Kidney (tissue), 14 donors: Measurements from ENCODE around the gene IMMP2L. TPM values are rescaled to one million over a fixed set of nuclear protein-coding genes. Genes with fewer than 3 reads are reported as not detected.

Source experiments
- DNase-seq, 5 donors: peaks; one replicate each; pipeline ENCODE4 v3.0.0-alpha.2; 2013 to 2020
- FAIRE-seq: peaks from 2 replicates; lab custom pipeline; 2012; peaks lifted over from hg19 to GRCh38; lab: Jason Lieb, UNC
- H3K27ac ChIP-seq, 2 donors: one replicate each; pipeline ENCODE4 v1.7.0; 2013; ENCODE audit warnings: low read depth in 2 of 2, low read length in 2 of 2, inconsistent platforms in 1 of 2
- H3K27me3 ChIP-seq: one replicate; pipeline ENCODE4 v1.7.1; 2013; ENCODE audit warnings: low read length, inconsistent platforms; ENCODE audit not compliant: control insufficient read depth, insufficient read depth
- H3K36me3 ChIP-seq, 3 donors: one replicate each; pipeline versions ENCODE4 v1.7.0 to v1.7.1; 2013; ENCODE audit warnings: low read length in 3 of 3, control low read depth in 1 of 3, inconsistent platforms in 1 of 3; ENCODE audit not compliant: insufficient read depth in 3 of 3, control insufficient read depth in 2 of 3
- H3K4me1 ChIP-seq, 3 donors: one replicate each; pipeline versions ENCODE4 v1.7.0 to v1.7.1; 2013; ENCODE audit warnings: low read length in 3 of 3, inconsistent platforms in 1 of 3, low read depth in 1 of 3; ENCODE audit not compliant: control insufficient read depth in 2 of 3, insufficient read depth in 2 of 3
- H3K4me3 ChIP-seq, 3 donors: one replicate each; pipeline versions ENCODE4 v1.7.0 to v1.8.1; 2013; ENCODE audit warnings: low read length in 3 of 3, control low read depth in 1 of 3, inconsistent platforms in 1 of 3
- H3K9ac ChIP-seq, 3 donors: one replicate each; pipeline versions ENCODE4 v1.7.0 to v1.7.1; 2013; ENCODE audit warnings: low read length in 3 of 3, control low read depth in 1 of 3, inconsistent platforms in 1 of 3
- H3K9me3 ChIP-seq, 3 donors: one replicate each; pipeline versions ENCODE4 v1.7.0 to v1.7.1; 2013; ENCODE audit warnings: low read length in 3 of 3, control low read depth in 1 of 3, inconsistent platforms in 1 of 3; ENCODE audit not compliant: control insufficient read depth in 2 of 3, insufficient read depth in 1 of 3
- intact Hi-C: fragments of 100-400 bp; cut with DNase I; formaldehyde crosslinking; loops from one replicate; pipeline ENCODE4 v1.11.1; 2022
- polyA plus RNA-seq: library from polyadenylated mRNA; stranded (reverse); fragments of 350-450 nt; fragmentation: Illumina TruSeq; extraction: RNeasy Lipid Tissue Mini Kit (QIAGEN cat#74804); gene quantifications from one replicate; pipeline ENCODE4 v1.2.3, GENCODE V29; 2014; ENCODE audit warnings: low read depth, low replicate concordance; ENCODE audit not compliant: insufficient read depth
- total RNA-seq: library from RNA; stranded (reverse); fragmentation: NEBNext Ultra II Directional; extraction: Animal tissue kit (Norgen Biotek cat#: 25700); gene quantifications from one replicate; pipeline ENCODE4 v1.2.1, GENCODE V29; 2021
- TF ChIP-seq, protein P1 (sequence below): IDR thresholded peaks from 3 replicates; pipeline ENCODE4 v1.5.1; 2012; ENCODE audit warnings: mild to moderate bottlenecking, moderate library complexity, borderline replicate concordance; ENCODE audit not compliant: insufficient read depth; ENCODE audit errors: extremely low read depth
- donor health status: control.
- donor health status: control.
- donor health status: control.
- donor health status: control.
- donor health status: control.
- donor health status: DM: yes; HTN: yes; CAD: no.
- donor health status: Normal renal cell carcinoma (clear cell type).

Gene IMMP2L
- total and polyA plus RNA-seq, 2 donors from 2014 or later: 46.4 to 52.1 TPM

DNA sequence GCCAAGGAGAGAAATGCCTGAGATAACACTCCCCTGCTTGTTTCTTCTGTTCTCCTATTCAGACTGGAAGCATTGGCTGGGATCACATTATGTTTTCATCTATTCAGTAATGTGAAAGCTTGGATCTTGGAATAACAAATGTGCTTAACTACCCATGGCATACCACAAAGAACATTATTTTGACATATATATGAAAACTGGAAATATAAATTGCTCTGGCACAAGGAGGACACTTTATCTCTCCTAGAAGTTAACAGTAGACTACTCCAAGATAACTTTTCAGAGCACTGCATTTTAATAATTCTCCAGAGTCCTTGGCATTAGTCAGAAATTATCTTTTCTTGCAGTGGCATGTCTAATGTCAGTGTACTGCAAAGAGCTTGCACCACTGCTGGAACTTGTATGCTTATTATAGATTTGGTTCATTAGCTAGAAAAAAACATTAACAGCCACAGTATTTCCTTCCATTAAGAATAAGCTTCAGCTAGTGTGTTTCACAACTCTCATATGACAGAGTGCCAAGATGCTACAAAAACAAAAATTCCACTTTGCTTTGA lies 640.6 kb downstream of the IMMP2L start:
- H3K36me3 ChIP-seq: no peaks in the 10 kb centered on the region
- DNase-seq (no peak), FAIRE-seq (no peak)
- H3K27me3 ChIP-seq: no peaks in the 10 kb centered on the region
- H3K4me3 ChIP-seq: no peak overlapping the region
- no peaks in the 10 kb centered on the region for H3K9me3 ChIP-seq
- H3K4me1 ChIP-seq: no peaks in the 10 kb centered on the region
- intact Hi-C loops: no loop called here
- no peak overlapping the region for H3K9ac ChIP-seq
- TF ChIP-seq, protein P1, sequence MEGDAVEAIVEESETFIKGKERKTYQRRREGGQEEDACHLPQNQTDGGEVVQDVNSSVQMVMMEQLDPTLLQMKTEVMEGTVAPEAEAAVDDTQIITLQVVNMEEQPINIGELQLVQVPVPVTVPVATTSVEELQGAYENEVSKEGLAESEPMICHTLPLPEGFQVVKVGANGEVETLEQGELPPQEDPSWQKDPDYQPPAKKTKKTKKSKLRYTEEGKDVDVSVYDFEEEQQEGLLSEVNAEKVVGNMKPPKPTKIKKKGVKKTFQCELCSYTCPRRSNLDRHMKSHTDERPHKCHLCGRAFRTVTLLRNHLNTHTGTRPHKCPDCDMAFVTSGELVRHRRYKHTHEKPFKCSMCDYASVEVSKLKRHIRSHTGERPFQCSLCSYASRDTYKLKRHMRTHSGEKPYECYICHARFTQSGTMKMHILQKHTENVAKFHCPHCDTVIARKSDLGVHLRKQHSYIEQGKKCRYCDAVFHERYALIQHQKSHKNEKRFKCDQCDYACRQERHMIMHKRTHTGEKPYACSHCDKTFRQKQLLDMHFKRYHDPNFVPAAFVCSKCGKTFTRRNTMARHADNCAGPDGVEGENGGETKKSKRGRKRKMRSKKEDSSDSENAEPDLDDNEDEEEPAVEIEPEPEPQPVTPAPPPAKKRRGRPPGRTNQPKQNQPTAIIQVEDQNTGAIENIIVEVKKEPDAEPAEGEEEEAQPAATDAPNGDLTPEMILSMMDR: no peak
- H3K27ac ChIP-seq: no peak overlapping the region

DNA sequence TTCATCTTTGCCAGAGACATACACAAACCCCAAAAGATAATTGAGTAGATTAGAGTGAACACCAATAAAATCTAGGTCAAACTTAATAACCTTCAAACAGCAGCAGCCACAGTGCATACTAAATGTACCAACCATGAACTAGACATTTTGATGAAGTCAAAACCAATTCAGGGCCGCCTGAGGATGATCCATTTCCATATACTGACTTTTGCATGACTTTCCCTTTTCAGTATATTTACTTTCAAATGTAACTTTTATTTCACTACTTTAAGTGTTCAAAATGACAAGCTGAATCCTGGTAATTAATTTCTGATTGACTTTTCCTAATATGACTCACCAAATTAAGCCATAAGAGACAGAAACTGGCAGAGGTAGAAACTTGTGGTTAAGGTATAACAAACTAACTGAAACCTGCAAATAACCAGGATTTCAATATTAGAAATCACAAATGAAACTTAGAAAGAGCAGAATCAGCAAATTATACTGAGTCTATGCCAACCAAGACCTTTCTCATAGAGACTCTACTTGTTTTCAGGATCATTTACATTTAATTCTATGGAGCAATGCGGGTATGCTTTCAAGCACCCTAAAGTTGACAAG lies 643.2 kb downstream of the IMMP2L start:
- Histone ChIP-seq H3K4me1 (no peaks in the 10 kb centered on the region), H3K36me3 (no peaks in the 10 kb centered on the region), H3K4me3 (no peak overlapping the region), H3K27me3 (no peaks in the 10 kb centered on the region), H3K27ac (no peak overlapping the region), H3K9ac (no peak overlapping the region), H3K9me3 (no peaks in the 10 kb centered on the region)
- DNase-seq (no peak), FAIRE-seq (no peak)
- intact Hi-C loops: no loop called here
- TF ChIP-seq, protein P1: no peak

DNA sequence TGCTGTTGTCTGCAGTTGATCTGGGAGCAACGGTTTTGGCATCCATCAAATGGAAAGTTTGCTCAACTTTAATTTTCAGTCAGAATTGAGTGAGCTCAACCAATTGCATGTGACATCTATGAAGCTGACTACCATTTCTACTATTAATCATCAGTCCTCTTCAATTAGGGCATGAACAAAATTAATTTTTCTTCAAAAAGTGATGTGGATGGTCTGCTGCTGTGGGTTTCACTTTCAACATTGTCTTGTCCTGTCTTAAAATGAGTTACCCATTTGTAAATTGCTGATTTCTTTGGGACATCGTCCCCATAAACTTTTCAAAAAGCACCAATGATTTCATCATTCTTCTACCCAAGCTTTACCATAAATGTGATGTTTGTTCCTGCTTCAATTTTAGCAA lies 648.0 kb downstream of the IMMP2L start:
- Histone ChIP-seq H3K27me3 (no peaks in the 10 kb centered on the region), H3K36me3 (no peaks in the 10 kb centered on the region), H3K4me3 (no peak overlapping the region), H3K9ac (no peak overlapping the region), H3K27ac (no peak overlapping the region), H3K9me3 (no peaks in the 10 kb centered on the region), H3K4me1 (no peaks in the 10 kb centered on the region)
- intact Hi-C loops: no loop called here
- DNase-seq (no peak), FAIRE-seq (no peak)
- TF ChIP-seq, protein P1: no peak

DNA sequence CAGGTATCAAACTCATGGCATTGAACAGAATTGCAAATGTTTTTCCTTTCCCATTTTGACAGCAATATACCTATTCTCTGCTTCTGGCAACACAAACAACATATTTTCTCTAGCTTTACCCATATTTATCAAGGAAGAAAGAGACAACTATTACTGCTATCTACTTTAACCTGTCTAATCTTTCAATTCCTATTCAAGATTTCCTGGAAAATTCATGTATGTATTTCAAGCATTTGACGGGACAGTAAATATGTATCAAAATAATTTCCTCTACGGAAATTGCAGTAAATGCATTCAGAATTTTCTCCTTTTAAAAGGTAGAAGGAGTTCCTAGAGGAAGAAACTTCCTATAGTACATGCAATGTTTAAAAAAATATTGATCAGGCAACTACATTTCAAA lies 650.7 kb downstream of the IMMP2L start:
- Histone ChIP-seq H3K4me3 (no peak overlapping the region), H3K36me3 (no peaks in the 10 kb centered on the region), H3K9me3 (no peaks in the 10 kb centered on the region), H3K9ac (no peak overlapping the region), H3K27ac (no peak overlapping the region), H3K27me3 (no peaks in the 10 kb centered on the region), H3K4me1 (no peaks in the 10 kb centered on the region)
- no peak for DNase-seq
- intact Hi-C loops: no loop called here
- no peak for FAIRE-seq
- TF ChIP-seq, protein P1: no peak
